B cell (primary cell): ENCODE results near the gene ERAS. TPM values are rescaled to one million over a fixed set of nuclear protein-coding genes. Genes with fewer than 3 reads are reported as not detected.
"Not testable (repeated sequence)": the region's sequence is repeated elsewhere in the genome, so short reads cannot be mapped to it uniquely, and the experiment has no call there.

Source experiments
- ATAC-seq: fragments of 200-7000 bp; cut with Tn5 transposase; one replicate; pipeline ENCODE4 v1.10.0; 2021; ENCODE audit warnings: low read depth, mild to moderate bottlenecking, moderate number of reproducible peaks, moderate library complexity
- CTCF ChIA-PET: fragments of 350-600 bp; sonication (Branson Sonifier 250); formaldehyde crosslinking; loops from one replicate; lab custom pipeline; 2021; ENCODE audit warnings: antibody characterized with exemption, inconsistent platforms; lab: Charles Lee
- POLR2A ChIA-PET: fragments of 350-600 bp; sonication (Branson Sonifier 250); formaldehyde crosslinking; loops from one replicate; lab custom pipeline; 2021; ENCODE audit warnings: antibody characterized with exemption; lab: Charles Lee
- DNase-seq: peaks from one replicate; pipeline ENCODE4 v3.0.0; 2013
- H2AFZ ChIP-seq: 2 replicates; pipeline ENCODE4 v1.6.1; 2012; ENCODE audit warnings: mild to moderate bottlenecking, low read depth, low read length; ENCODE audit not compliant: insufficient read depth, poor library complexity, severe bottlenecking
- H3K27ac ChIP-seq, 2 donors: 1 replicate in 1 of 2; 2 replicates in 1 of 2; pipeline ENCODE4 v1.5.1; 2012 to 2013; ENCODE audit warnings: low read length in 2 of 2, mild to moderate bottlenecking in 2 of 2, moderate library complexity in 1 of 2
- H3K27me3 ChIP-seq, 4 experiments: fragments of 200-600 bp in 1 of 4; sonication (generic) in 1 of 4; replicated peaks in 1 of 4; 1 replicate in 2 of 4; 2 replicates in 2 of 4; pipeline versions ENCODE4 v1.6.1 to v1.7.0; 2013 to 2016; ENCODE audit warnings: low read length in 3 of 4, mild to moderate bottlenecking in 2 of 4, mixed read lengths in 1 of 4, moderate library complexity in 1 of 4; ENCODE audit not compliant: insufficient read depth in 4 of 4, control insufficient read depth in 3 of 4; ENCODE audit errors: control extremely low read depth in 1 of 4
- H3K36me3 ChIP-seq, 2 experiments: replicated peaks in 1 of 2; 1 replicate in 1 of 2; 2 replicates in 1 of 2; pipeline versions ENCODE4 v1.6.1 to v1.7.1; 2013; ENCODE audit warnings: low read length in 1 of 2; ENCODE audit not compliant: insufficient read depth in 2 of 2, control insufficient read depth in 1 of 2; ENCODE audit errors: control extremely low read depth in 1 of 2, extremely low read depth in 1 of 2
- H3K4me1 ChIP-seq, 2 donors: fragments of 200-600 bp in 1 of 2; sonication (generic) in 1 of 2; 1 replicate in 1 of 2; 2 replicates in 1 of 2; pipeline versions ENCODE4 v1.5.1 to v1.6.1; 2013 to 2017; ENCODE audit warnings: low read length in 2 of 2; ENCODE audit not compliant: control insufficient read depth in 2 of 2, insufficient read depth in 2 of 2
- H3K4me2 ChIP-seq: replicated peaks from 2 replicates; pipeline ENCODE3; 2012; ENCODE audit warnings: mild to moderate bottlenecking, low read depth, low read length; ENCODE audit not compliant: poor library complexity, severe bottlenecking
- H3K4me3 ChIP-seq, 5 experiments: fragments of 200-600 bp in 1 of 5; sonication (generic) in 1 of 5; 1 replicate in 3 of 5; 2 replicates in 2 of 5; pipeline versions ENCODE4 v1.5.1 to v1.7.0; 2011 to 2016; ENCODE audit warnings: low read length in 4 of 5, mild to moderate bottlenecking in 4 of 5, low read depth in 2 of 5, control low read depth in 1 of 5, moderate library complexity in 1 of 5; ENCODE audit not compliant: insufficient read depth in 1 of 5; ENCODE audit errors: control extremely low read depth in 1 of 5, extremely low read depth in 1 of 5
- H3K79me2 ChIP-seq: fragments of 200-600 bp; sonication (generic); one replicate; pipeline ENCODE4 v1.6.0; 2016; ENCODE audit warnings: low read length; ENCODE audit not compliant: control insufficient read depth, insufficient read depth
- H3K9ac ChIP-seq: fragments of 200-600 bp; sonication (generic); 2 replicates; pipeline ENCODE4 v1.6.1; 2017; ENCODE audit warnings: mild to moderate bottlenecking, low read length, moderate library complexity
- H3K9me3 ChIP-seq, 3 donors: one replicate each; pipeline versions ENCODE4 v1.6.1 to v1.7.1; 2013; ENCODE audit warnings: low read length in 2 of 3; ENCODE audit not compliant: control insufficient read depth in 2 of 3, insufficient read depth in 1 of 3; ENCODE audit errors: control extremely low read depth in 1 of 3
- H4K20me1 ChIP-seq: 2 replicates; pipeline ENCODE4 v1.6.0; 2012; ENCODE audit warnings: mild to moderate bottlenecking, low read length; ENCODE audit not compliant: insufficient read depth, control insufficient read depth, poor library complexity, severe bottlenecking
- H3K27ac Mint-ChIP-seq: one replicate; pipeline ENCODE4 v1.8.0; 2021; ENCODE audit warnings: mixed read lengths
- H3K27me3 Mint-ChIP-seq: one replicate; pipeline ENCODE4 v1.8.0; 2021; ENCODE audit warnings: mixed read lengths
- H3K4me1 Mint-ChIP-seq: one replicate; pipeline ENCODE4 v1.8.0; 2021; ENCODE audit warnings: mixed read lengths
- H3K4me3 Mint-ChIP-seq: one replicate; pipeline ENCODE4 v1.8.0; 2021; ENCODE audit warnings: mixed read lengths
- H3K9me3 Mint-ChIP-seq: one replicate; pipeline ENCODE4 v1.8.0; 2022; ENCODE audit warnings: mixed read lengths; ENCODE audit not compliant: insufficient read depth
- CTCF ChIP-seq: fragments of 200-600 bp; IDR thresholded peaks from one replicate; pipeline ENCODE4 v1.8.0; 2022; ENCODE audit warnings: antibody characterized with exemption, mild to moderate bottlenecking
- EZH2 ChIP-seq: IDR thresholded peaks from 2 replicates; pipeline ENCODE4 v1.6.1; 2012; ENCODE audit warnings: borderline replicate concordance, low read depth, mild to moderate bottlenecking, moderate library complexity, low read length; ENCODE audit not compliant: insufficient read depth, poor library complexity, severe bottlenecking
- WGBS: methylation state at CpG from one replicate; pipeline ENCODE4 v1.1.5; 2013; ENCODE audit warnings: missing lambda C conversion rate; ENCODE audit not compliant: insufficient coverage; 5-methylcytosine and 5-hydroxymethylcytosine counted together
- intact Hi-C: fragments of 100-400 bp; cut with micrococcal nuclease; formaldehyde crosslinking; loops from one replicate; pipeline ENCODE4 v1.10.0; 2022
- polyA plus RNA-seq: library from polyadenylated mRNA; depleted of rRNA; stranded (reverse); fragments of >200 nt; gene quantifications from 2 replicates; pipeline ENCODE4 v1.2.3, GENCODE V29; 2012
- total RNA-seq, 2 donors: library from RNA; stranded (reverse); fragments of 120-200 nt in 1 of 2; gene quantifications; 1 replicate in 1 of 2; 2 replicates in 1 of 2; pipeline versions ENCODE4 v1.2.3 to v1.2.4, GENCODE V29; 2013 to 2022

Gene ERAS
- total and polyA plus RNA-seq, 2 donors (not counting 1 experiment from before 2014, with no cell fraction given), result 0.09 TPM; not detected in 1

GRCh38 chrX:48818866-48819265 is 7.4 kb upstream of the ERAS start:
- 100% methylated on average over 4 of the region's 4 CpGs for WGBS
- intact Hi-C loops, result no loop called here

GRCh38 chrX:48819394-48819793 is 6.9 kb upstream of the ERAS start:
- H4K20me1 ChIP-seq, H3K27me3 Mint-ChIP-seq, H3K4me3 ChIP-seq, H3K9me3 ChIP-seq, H3K27me3 ChIP-seq, H3K27ac Mint-ChIP-seq, H3K79me2 ChIP-seq, H3K4me2 ChIP-seq, POLR2A ChIA-PET, CTCF ChIA-PET, DNase-seq, H3K4me1 ChIP-seq, H3K4me3 Mint-ChIP-seq, intact Hi-C loops, H3K27ac ChIP-seq, H3K9me3 Mint-ChIP-seq, H3K9ac ChIP-seq, H3K4me1 Mint-ChIP-seq, H2AFZ ChIP-seq, ATAC-seq: not testable (repeated sequence)
- 100% methylated on average over 2 of the region's 9 CpGs for WGBS
- peaks cover 0 to 11% of the 10 kb centered on the region in 2 experiments for H3K36me3 ChIP-seq

More at GRCh38 chrX:48818866-48819265, 7.4 kb upstream of the ERAS start:
- Histone ChIP-seq H3K9ac (no peak overlapping the region), H2AFZ (no peak overlapping the region), H3K79me2 (no peaks in the 10 kb centered on the region), H4K20me1 (no peaks in the 10 kb centered on the region), H3K4me3 (no peak overlapping the region), H3K9me3 (no peaks in the 10 kb centered on the region), H3K27me3 (no peaks in the 10 kb centered on the region), H3K4me1 (no peaks in the 10 kb centered on the region), H3K36me3 (peaks cover 0 to 11% of the 10 kb centered on the region in 2 experiments), H3K27ac (no peak overlapping the region), H3K4me2 (no peak overlapping the region)
- DNase-seq (no peak), ATAC-seq (no peak)
- H3K9me3 Mint-ChIP-seq, result no peaks in the 10 kb centered on the region
- no peaks in the 10 kb centered on the region for H3K4me1 Mint-ChIP-seq
- H3K4me3 Mint-ChIP-seq, result no peak overlapping the region
- H3K27ac Mint-ChIP-seq, result no peak overlapping the region
- ChIA-PET CTCF (no interaction called here), POLR2A (no interaction called here)
- no peaks in the 10 kb centered on the region for H3K27me3 Mint-ChIP-seq
- TF ChIP-seq CTCF, result no peak
- no peak for TF ChIP-seq EZH2
